GM13976 (cell line): ENCODE results near the gene MAP1LC3B2.

Source experiments
- DNase-seq: peaks from one replicate; pipeline ENCODE4 v3.0.0; 2012; ENCODE audit warnings: low spot score
- in situ Hi-C: fragments of 300-500 bp; cut with MboI; formaldehyde crosslinking; loops from one replicate; pipeline ENCODE4 v1.12.0; 2022; ENCODE audit warnings: low sequenced_read_pairs, mixed read lengths, inconsistent platforms; ENCODE audit not compliant: unreplicated experiment
- TF ChIP-seq, protein P1 (sequence below): IDR thresholded peaks from 2 replicates; pipeline ENCODE4 v1.5.1; 2012; ENCODE audit warnings: borderline replicate concordance, mild to moderate bottlenecking; ENCODE audit not compliant: insufficient read depth; ENCODE audit errors: extremely low read depth, missing control alignments, control extremely low read depth

Gene MAP1LC3B2

DNA sequence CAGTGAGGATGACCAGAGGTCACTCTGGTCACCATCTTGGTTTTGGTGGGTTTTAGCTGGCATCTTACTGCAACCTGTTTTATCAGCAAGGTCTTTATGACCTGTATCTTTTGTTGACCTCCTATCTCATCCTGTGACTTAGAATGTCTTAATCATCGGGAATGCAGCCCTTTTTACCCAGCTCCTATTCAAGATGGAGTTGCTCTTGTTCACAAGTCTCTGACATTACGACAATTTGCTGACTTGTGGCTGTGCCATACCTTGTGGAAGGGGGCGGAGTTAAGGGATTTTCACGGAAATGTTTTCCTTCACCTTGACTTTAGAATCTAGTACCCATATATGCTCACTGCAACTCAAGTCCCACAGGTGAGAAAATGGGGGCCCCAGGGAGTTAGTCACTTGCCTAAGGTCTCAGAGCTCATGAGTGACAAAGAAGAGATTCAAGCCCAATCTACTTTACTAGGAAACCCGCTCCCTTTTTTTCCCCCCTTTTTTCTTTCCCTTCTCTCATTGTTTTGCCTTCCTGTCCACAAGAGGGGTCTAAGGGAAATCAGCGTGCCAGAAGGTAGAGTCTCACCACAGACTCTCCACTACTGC lies 2.7 kb upstream of the MAP1LC3B2 start:
- TF ChIP-seq, protein P1, sequence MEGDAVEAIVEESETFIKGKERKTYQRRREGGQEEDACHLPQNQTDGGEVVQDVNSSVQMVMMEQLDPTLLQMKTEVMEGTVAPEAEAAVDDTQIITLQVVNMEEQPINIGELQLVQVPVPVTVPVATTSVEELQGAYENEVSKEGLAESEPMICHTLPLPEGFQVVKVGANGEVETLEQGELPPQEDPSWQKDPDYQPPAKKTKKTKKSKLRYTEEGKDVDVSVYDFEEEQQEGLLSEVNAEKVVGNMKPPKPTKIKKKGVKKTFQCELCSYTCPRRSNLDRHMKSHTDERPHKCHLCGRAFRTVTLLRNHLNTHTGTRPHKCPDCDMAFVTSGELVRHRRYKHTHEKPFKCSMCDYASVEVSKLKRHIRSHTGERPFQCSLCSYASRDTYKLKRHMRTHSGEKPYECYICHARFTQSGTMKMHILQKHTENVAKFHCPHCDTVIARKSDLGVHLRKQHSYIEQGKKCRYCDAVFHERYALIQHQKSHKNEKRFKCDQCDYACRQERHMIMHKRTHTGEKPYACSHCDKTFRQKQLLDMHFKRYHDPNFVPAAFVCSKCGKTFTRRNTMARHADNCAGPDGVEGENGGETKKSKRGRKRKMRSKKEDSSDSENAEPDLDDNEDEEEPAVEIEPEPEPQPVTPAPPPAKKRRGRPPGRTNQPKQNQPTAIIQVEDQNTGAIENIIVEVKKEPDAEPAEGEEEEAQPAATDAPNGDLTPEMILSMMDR: no peak
- in situ Hi-C loops: no loop called here
- no peak for DNase-seq

DNA sequence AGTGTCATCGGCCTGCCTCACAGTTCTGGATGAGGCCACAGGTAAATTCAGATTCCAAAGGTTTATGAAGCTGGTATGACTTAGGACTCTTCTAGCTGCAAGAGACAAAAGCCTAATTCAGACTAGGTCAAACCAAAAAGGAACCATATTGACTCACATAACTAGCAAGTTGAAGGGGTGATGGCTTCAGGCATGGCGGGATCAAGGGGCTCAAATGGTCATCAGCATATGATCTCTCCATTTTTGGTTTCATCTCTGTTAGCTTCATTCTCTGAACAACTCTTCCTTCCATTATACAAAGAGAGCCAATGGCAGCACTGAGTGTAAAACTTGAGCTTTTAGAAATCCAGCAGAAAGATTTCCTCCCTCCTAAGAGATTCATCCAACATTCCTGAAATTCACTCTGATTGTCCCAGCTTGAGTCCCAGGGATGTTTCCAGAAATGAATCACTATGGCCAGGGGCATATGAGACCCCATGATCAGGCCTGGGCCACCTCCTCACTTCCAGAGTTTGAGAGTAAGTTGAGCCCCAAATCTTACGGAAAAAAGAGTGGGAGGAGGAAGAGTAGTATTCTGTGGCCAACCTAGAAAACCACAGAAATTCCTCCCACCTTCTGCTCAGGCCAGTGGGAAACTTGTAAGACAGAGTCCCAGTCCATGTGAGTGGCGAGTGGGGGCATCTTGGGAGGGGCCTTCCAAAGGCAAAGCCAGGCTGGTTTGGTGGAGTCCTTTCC lies 2.0 kb upstream of the MAP1LC3B2 start:
- no peak for DNase-seq
- in situ Hi-C loops: no loop called here
- TF ChIP-seq, protein P1: no peak

DNA sequence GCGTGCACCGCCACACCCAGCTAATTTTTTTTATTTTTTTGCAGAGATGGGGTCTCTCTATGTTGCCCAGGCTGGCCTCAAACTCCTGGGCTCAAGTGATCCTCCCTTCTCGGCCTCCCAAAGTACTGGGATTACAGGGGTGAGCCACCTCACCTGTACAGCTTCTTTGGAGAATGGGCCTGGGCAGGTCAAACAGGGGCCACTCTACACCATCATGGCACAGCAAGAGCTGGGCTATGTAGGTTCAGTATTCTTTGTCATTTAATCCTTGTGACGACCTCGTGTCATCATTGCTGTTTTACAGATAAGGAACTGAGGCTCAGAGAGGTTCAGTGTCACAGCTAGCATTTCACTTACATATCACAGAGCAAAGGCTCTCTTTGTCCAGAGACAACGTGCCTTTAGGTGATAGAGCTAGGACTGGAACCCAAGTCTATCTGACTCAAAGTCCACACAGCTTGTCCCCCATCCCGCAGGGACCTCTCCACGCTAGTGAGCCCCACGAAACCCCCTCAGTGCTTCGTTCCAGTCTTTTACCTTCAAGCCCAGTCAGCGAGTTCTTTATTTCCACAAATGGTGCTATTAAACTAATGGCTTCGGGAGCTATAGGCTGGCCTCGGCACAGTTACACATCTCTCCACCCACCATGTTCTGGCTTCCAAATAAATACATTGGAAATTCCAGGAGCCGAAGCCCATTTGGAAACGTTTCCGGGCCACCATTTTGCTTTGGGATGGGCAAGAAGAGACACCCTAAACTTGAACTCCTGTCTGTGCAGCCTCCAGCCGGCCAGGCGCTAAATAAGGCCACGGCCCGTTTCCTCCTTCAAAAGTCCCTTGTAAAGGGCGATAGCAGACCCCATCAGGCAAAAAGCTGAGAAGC lies 660 bp upstream of the MAP1LC3B2 start:
- no peak for DNase-seq
- TF ChIP-seq, protein P1: no peak
- in situ Hi-C loops: no loop called here

DNA sequence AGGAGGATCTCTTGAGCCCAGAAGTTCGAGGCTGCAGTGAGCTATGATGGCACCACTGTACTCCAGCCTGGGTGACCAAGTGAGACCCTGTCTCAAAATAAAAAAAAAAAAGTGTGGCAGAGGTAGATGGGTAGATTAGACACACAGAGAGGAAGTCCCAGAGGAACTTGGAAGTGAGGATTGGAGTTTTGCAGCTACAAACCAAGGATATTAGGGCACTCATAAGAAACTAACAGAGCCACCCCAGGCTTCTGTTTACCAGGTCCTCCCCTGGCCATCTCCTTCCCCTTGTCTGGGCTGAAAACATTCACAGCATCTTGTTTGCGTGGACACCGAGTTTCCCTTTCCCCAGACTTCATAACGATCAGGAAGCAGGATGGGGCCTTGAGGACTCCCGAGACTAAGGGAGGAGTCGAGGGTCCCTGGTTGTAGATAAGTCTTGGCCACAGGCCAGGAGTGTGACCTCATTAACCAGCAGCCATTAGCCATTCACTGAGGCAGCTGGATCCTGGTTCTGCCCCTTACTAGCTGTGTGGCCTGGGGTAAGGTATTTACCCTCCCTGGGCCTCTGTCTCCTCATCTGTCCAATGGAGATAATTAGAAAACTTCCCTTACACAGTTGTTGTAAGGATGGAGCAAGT lies 2.1 kb downstream of the MAP1LC3B2 start:
- DNase-seq: no peak
- in situ Hi-C loops: no loop called here
- TF ChIP-seq, protein P1: no peak

DNA sequence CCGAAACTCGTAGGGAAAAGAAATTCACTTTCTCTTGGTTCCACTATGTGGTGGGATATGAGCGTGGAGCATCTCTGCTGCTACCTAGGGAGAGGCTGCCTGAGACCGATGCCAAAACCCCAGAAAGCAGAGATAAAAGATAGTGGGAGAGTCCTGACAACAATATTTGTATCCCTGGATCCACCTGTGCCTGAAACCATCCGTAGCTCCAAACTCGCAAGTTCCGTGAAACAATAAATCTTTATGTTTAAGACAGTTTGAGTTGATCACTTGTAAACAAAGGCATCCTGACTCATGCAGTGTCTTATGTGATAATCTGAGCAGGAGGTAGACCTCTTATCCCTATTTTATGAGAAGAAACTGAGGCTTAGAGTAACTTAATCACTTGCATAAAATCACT lies 2.9 kb downstream of the MAP1LC3B2 start:
- in situ Hi-C loops: no loop called here
- no peak for DNase-seq
- TF ChIP-seq, protein P1: no peak

DNA sequence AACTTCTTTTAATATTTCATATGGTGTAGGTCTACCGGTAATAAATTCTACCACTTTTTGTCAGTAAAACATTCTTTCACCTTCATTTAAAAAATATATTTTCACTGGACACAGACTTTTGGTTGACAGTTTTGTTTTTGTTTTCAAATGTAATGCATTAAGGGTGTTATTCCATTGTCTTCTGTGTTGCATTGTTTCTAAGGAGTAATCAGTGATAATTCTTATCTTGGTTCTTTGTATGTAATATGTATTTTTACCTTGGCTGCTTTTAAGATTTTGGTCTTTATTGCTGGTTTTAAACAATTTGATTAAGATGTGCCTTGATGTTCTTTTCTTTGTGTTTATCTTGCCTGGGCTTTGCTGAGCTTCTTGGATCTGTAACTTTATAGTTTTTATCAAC lies 4.1 kb downstream of the MAP1LC3B2 start:
- TF ChIP-seq, protein P1: no peak
- in situ Hi-C loops: no loop called here
- no peak for DNase-seq
